ENCODE measurements around the gene ITM2B. TPM values are rescaled to one million over a fixed set of nuclear protein-coding genes. Genes with fewer than 3 reads are reported as not detected.
A peak's percentile ranks its signal among the peaks of the same experiment; 100 is the strongest.

Gene ITM2B
- polyA plus RNA-seq, 1 donor (not counting 4 experiments of a cell fraction or from before 2014, with no cell fraction given): 401 TPM

DNA sequence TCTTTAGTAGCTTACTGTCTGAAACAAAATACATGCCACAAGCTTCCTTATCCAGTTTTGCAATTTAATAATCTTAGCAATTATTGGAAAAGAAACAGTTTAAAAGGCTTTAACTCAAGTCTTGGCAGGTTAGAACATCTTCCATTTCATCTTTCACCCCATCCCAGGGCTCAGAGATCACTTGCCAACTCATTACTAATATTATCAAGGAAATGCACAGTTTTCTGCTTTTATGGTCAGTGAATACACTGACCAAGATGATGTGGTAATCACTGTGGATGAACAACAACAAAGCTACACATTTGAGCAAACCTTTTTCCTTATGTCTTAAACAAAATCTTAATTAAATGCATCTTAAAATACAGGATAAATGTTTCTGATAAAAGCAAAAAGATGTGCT, 48.0 kb upstream of the ITM2B start:
- no peak for TF ChIP-seq EZH2 (IDR thresholded peaks at IDR 0.05; ENCODE audit: low read length)
- TF ChIP-seq, protein P1, sequence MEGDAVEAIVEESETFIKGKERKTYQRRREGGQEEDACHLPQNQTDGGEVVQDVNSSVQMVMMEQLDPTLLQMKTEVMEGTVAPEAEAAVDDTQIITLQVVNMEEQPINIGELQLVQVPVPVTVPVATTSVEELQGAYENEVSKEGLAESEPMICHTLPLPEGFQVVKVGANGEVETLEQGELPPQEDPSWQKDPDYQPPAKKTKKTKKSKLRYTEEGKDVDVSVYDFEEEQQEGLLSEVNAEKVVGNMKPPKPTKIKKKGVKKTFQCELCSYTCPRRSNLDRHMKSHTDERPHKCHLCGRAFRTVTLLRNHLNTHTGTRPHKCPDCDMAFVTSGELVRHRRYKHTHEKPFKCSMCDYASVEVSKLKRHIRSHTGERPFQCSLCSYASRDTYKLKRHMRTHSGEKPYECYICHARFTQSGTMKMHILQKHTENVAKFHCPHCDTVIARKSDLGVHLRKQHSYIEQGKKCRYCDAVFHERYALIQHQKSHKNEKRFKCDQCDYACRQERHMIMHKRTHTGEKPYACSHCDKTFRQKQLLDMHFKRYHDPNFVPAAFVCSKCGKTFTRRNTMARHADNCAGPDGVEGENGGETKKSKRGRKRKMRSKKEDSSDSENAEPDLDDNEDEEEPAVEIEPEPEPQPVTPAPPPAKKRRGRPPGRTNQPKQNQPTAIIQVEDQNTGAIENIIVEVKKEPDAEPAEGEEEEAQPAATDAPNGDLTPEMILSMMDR (optimal IDR thresholded peaks at IDR 0.05 in 1 of 3, IDR thresholded peaks at IDR 0.05 in 1 of 3, conservative IDR thresholded peaks at IDR 0.05 in 1 of 3; ENCODE audit: extremely low read depth in 1 of 3, insufficient read depth in 2 of 3, low read length in 3 of 3): no peak

DNA sequence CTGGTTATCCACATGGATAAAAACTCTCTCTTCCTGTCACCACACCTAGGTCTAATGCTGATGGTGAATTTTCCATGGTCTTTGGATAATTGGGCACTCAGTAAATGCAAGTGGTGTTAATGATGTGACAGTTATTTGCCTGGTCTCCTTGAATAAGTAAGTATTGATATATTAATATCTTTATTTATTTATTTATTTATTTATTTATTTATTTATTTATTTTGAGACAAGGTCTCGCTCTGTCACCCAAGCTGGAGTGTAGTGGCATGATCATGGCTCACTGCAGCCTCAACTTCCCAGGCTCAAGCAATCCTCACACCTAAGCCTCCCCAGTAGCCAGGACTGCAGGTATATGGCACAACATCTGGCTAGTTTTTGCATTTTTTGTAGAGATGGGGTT, 46.3 kb upstream of the ITM2B start:
- H2AFZ ChIP-seq (ENCODE audit: control insufficient read depth, low read length): no peak overlapping the region
- no peaks in the 10 kb centered on the region for H3K9me3 ChIP-seq (ENCODE audit: control insufficient read depth, low read depth, low read length)
- H3K27ac ChIP-seq (ENCODE audit: control insufficient read depth, insufficient read depth, low read length): no peak overlapping the region
- H3K9ac ChIP-seq (ENCODE audit: control insufficient read depth, extremely low read depth, insufficient read depth, low read length): no peak overlapping the region
- DNase-seq (ENCODE audit: low read depth, low spot score) (no peak), FAIRE-seq (no peak)
- H3K4me2 ChIP-seq (ENCODE audit: control insufficient read depth, extremely low read depth, insufficient read depth, low read depth, low read length): no peak overlapping the region
- H3K4me3 ChIP-seq (ENCODE audit: control insufficient read depth in 2 of 3, extremely low read depth in 1 of 3, insufficient read depth in 2 of 3, low read depth in 1 of 3, low read length in 3 of 3): no peak overlapping the region
- TF ChIP-seq, protein P1 (optimal IDR thresholded peaks at IDR 0.05 in 1 of 3, IDR thresholded peaks at IDR 0.05 in 1 of 3, conservative IDR thresholded peaks at IDR 0.05 in 1 of 3; ENCODE audit: extremely low read depth in 1 of 3, insufficient read depth in 2 of 3, low read length in 3 of 3): no peak
- TF ChIP-seq EZH2 (IDR thresholded peaks at IDR 0.05; ENCODE audit: low read length): no peak
- H3K27me3 ChIP-seq (ENCODE audit: control insufficient read depth, extremely low read depth, insufficient read depth, low read length): no peaks in the 10 kb centered on the region
- H3K9me1 ChIP-seq (ENCODE audit: control insufficient read depth, extremely low read depth, insufficient read depth, low read length): no peaks in the 10 kb centered on the region
- H3K79me2 ChIP-seq (ENCODE audit: control insufficient read depth, insufficient read depth, low read length): no peaks in the 10 kb centered on the region
- H3K4me1 ChIP-seq (ENCODE audit: control insufficient read depth, extremely low read depth, insufficient read depth, low read length): no peaks in the 10 kb centered on the region
- H4K20me1 ChIP-seq (ENCODE audit: control insufficient read depth, extremely low read depth, insufficient read depth, low read length): no peaks in the 10 kb centered on the region
- dilution Hi-C loops (cut with MboI; ENCODE audit: extremely low pct_ligation_motif_present, low sequenced_read_pairs): no loop called here
- no peaks in the 10 kb centered on the region for H3K36me3 ChIP-seq (ENCODE audit: control insufficient read depth in 2 of 2, extremely low read depth in 1 of 2, insufficient read depth in 2 of 2, low read length in 2 of 2)

More for the DNA sequence above, 48.0 kb upstream of the ITM2B start:
- FAIRE-seq: no peak
- Histone ChIP-seq H3K4me2 (ENCODE audit: control insufficient read depth, extremely low read depth, insufficient read depth, low read depth, low read length) (no peak overlapping the region), H3K9me3 (ENCODE audit: control insufficient read depth, low read depth, low read length) (no peaks in the 10 kb centered on the region), H4K20me1 (ENCODE audit: control insufficient read depth, extremely low read depth, insufficient read depth, low read length) (no peaks in the 10 kb centered on the region), H3K36me3 (ENCODE audit: control insufficient read depth in 2 of 2, extremely low read depth in 1 of 2, insufficient read depth in 2 of 2, low read length in 2 of 2) (no peaks in the 10 kb centered on the region), H3K27ac (ENCODE audit: control insufficient read depth, insufficient read depth, low read length) (no peak overlapping the region), H3K4me3 (ENCODE audit: control insufficient read depth in 2 of 3, extremely low read depth in 1 of 3, insufficient read depth in 2 of 3, low read depth in 1 of 3, low read length in 3 of 3) (no peak overlapping the region), H2AFZ (ENCODE audit: control insufficient read depth, low read length) (peak overlapping the region; percentile 3), H3K79me2 (ENCODE audit: control insufficient read depth, insufficient read depth, low read length) (no peaks in the 10 kb centered on the region), H3K4me1 (ENCODE audit: control insufficient read depth, extremely low read depth, insufficient read depth, low read length) (no peaks in the 10 kb centered on the region), H3K9ac (ENCODE audit: control insufficient read depth, extremely low read depth, insufficient read depth, low read length) (no peak overlapping the region), H3K27me3 (ENCODE audit: control insufficient read depth, extremely low read depth, insufficient read depth, low read length) (no peaks in the 10 kb centered on the region), H3K9me1 (ENCODE audit: control insufficient read depth, extremely low read depth, insufficient read depth, low read length) (no peaks in the 10 kb centered on the region)
- no peak for DNase-seq (ENCODE audit: low read depth, low spot score)
- dilution Hi-C loops (cut with MboI; ENCODE audit: extremely low pct_ligation_motif_present, low sequenced_read_pairs): no loop called here
